GM12872 (cell line): ENCODE results near the gene SLMAP.

Source experiments
- TF ChIP-seq, protein P1 (sequence below): IDR thresholded peaks from 3 replicates; pipeline ENCODE4 v1.5.1; 2011; ENCODE audit warnings: low read depth, mild to moderate bottlenecking, low read length, moderate library complexity; ENCODE audit not compliant: insufficient read depth

The SLMAP gene

DNA sequence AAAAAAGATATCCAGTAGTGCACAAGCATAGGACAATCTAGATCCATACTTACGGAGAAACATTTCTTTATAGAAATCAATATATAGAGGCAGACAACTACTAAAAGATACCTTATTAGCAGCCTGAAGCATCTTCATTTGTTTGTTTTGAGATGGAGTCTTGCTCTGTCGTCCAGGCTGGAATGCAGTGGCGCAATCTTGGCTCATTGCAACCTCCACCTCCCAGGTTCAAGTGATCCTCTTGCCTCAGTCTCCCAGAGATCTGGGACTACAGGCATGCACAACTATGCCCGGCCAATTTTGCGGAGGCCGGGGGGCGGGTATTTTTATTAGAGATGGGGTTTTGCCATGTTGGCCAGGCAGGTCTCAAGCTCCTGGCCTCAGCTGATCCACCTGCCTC is 18.3 kb upstream of the SLMAP start:
- TF ChIP-seq, protein P1, sequence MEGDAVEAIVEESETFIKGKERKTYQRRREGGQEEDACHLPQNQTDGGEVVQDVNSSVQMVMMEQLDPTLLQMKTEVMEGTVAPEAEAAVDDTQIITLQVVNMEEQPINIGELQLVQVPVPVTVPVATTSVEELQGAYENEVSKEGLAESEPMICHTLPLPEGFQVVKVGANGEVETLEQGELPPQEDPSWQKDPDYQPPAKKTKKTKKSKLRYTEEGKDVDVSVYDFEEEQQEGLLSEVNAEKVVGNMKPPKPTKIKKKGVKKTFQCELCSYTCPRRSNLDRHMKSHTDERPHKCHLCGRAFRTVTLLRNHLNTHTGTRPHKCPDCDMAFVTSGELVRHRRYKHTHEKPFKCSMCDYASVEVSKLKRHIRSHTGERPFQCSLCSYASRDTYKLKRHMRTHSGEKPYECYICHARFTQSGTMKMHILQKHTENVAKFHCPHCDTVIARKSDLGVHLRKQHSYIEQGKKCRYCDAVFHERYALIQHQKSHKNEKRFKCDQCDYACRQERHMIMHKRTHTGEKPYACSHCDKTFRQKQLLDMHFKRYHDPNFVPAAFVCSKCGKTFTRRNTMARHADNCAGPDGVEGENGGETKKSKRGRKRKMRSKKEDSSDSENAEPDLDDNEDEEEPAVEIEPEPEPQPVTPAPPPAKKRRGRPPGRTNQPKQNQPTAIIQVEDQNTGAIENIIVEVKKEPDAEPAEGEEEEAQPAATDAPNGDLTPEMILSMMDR = no peak

DNA sequence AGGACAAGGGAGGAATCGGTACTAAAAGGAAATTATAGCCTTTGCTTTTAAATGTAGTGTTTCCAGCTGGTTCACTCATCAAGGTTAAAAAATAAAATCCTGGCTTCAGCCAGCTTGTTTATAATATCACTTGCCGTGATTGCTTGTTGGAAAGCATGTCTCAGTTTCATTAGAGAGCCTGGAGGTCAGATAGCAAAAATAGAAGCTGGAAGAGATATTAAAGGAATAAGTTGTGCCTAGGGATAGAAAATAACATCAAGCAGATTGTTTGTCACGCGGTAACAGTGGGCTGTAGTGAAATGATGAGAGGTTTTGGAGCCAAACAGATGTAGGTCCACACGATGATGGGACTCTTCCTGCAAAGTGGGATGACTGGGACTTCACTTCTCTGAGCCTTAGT is 17.7 kb upstream of the SLMAP start:
- TF ChIP-seq, protein P1 = no peak

DNA sequence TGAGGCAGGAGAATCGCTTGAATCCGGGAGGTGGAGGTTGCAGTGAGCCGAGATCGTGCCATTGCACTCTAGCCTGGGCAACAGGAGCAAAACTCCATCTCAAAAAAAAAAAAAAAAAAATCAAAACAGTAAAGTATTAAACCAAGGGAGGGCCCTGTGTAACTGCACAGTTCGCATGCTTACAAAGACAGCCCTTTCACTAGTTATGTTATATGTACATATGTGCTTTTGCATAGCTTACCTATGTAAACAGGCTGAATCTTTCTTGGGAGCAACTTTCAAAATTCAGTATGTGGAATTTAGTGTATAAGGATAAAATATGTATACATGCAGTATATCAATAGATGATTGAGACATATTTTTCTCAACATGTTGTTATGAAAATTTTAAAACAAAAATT is 16.1 kb upstream of the SLMAP start:
- TF ChIP-seq, protein P1 = no peak

DNA sequence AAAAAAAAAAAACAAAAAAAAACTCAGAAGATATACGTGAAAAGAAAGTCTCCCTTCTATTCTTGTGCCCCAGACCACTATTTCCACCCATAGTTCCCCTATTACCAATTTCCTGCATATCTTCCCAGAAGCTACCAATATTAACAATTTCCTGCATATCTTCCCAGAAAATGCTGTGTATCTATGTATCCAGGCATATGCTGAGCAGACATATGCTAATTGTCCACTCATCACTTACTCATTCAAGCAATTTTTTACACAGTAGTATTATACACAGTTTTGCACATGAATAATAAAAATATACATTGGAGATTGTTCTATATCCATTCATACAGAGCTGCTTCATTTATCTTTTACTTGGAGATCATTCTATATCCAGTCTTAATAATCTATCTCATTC is 12.6 kb upstream of the SLMAP start:
- TF ChIP-seq, protein P1 = no peak

DNA sequence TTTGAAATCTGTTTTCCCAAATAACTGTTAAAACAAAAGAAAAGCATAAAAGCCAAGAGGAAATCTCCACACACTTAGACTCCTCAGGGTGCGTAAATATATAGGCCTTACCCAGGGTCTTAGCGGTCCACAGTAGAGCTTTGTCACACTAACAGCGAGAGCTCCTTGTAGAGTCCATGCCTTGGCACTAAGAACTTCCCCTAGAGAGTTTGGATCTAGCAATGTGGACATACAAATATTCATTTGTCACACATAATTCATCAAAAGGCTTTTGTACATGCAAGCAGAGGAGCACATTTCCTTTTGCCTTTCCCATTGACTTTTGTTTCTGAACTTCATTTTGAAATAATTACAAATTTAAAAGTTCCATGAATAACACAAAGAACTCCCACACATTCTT is 11.0 kb upstream of the SLMAP start:
- TF ChIP-seq, protein P1 = no peak

DNA sequence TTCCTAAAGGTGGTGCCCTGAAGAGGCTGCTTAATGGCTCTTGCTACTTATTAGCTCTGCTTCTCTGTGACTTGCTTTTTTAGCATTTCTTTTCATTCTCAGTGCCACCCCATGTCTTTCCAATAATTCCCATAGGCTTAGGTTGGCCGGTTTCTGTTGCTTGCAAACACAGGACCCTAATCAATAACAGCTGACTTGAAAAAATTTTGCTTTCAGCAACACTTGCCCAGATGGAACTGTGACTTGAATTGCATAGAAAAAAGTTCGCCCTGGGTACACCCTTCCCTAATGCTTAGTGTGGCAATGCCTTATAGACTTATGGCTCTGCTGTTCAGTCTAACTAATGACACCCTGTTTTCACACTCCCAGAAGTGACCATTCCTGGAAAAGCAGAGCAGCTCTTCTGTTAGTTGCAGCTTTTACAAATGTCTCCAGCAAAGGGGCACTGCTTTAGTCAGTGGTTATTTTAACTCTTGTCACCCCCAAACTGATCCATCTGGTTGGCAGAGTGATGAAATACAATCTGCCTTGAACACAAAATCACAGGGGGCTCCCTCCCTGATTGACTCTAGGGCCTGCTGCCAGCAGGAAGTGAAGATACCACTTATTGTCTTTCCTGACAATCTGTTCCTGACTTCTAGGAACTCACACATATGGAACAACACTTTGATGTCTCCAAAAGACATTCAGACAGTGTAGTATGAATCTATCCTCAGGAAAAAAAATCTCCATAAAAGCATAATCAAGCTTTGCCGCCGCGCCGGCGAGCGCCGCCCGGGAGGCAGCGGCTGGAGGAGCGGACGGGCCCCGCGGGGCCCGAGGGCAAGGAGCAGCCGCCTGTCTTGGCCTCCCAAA is 9.7 kb upstream of the SLMAP start:
- TF ChIP-seq, protein P1 = no peak

DNA sequence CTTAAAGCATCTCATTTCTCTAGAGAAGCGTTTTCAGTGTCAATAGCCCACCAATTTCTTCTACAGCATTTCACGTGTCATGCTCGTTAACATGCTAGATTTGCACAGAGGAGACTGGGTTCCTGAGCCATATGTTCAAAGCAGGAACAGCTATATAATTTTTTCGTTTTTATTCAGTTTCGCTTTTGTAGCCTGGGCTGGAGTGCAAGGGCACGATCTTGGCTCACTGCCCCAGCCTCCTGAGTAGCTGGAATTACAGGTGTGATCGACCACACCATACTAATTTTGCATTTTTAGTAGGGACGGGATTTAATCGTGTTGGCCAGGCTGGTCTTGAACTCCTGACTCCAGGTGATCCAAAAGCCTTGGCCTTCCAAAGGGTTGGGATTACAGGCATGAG is 6.6 kb upstream of the SLMAP start:
- TF ChIP-seq, protein P1 = no peak
